Activated T-cell treated with anti-CD3 and anti-CD28 coated beads for 4 hours (primary cell): ENCODE measurements around the gene RUSC1.

ENCODE experiments used
- DNase-seq: peaks from one replicate; pipeline ENCODE4 v3.0.0-alpha.2; 2020

Gene RUSC1

DNA sequence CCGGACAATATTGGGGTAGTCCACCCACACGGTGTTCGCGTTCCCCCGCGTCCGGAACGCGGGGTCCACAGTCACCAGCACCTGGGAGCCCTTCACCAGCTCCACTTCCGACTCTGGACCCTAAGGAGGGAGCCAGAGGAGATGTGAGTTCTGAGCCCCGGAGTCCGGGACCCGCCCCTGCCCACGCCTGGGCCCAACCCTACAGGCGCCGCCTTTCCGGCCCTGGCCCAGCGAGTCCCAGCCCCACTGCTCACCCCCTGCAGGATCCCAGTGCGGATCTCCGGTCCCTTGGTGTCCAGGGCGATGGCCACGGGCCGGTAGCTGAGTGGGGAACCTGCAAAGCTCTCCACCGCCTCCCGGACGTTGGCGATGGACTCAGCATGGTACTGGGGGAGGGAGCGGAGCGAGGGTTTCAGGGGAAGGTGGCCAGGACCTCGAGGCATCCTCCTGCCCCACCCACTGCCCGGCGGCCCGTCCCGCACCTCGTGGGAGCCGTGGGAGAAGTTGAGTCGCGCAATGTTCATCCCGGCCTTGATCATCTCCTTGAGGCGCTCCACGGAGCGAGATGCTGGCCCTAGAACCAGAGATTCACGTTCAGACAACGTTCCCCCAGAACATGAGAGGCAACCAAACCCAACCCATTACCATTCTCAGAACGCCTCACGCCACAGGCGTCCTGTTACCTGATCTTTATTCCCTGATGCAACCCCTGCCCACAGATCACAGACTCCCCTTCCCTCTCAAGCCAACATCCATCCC is 25.3 kb upstream of the RUSC1 start:
- DNase-seq = no peak

DNA sequence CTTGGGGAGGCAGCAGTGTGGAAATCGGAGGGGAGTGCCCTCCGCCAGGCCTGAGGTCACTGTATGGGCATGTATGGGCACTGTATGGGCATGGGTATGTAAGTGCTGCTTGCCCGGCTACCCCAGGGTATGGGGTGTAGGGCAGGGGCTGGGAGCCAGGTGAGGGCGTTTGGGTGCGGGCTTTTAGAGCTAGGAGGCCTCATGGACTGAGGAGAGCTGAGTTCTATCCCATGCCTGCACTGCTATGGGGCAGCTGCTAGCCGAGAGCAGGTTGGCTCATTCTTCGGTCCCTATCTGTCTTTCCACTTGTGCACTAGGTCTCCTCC is 24.8 kb upstream of the RUSC1 start:
- DNase-seq = no peak

- no peak for DNase-seq
These were observed 24.0 kb upstream of the RUSC1 start for GRCh38 chr1:155296661-155297060.

GRCh38 chr1:155297384-155297783 is 23.3 kb upstream of the RUSC1 start:
- DNase-seq = no peak

DNA sequence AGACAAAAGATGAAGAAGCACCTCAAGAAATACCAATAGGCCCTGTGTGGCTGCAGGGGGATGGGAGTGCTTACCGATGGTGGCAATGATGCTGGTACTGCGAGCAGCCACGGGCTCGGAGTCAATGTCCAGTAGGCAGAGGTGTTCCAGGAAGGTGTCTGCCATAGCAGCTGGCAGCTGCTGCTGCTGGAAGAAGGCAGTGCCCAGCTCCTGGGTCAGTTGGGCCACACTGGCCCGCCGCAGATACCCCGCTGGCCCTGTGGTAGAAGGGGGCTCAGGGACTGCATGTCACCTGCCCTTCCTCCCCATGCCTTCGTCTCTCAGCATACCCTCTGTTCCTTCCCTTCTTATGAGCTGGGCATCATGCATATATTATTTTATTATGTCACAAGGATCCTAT is 20.7 kb upstream of the RUSC1 start:
- DNase-seq = no peak

DNA sequence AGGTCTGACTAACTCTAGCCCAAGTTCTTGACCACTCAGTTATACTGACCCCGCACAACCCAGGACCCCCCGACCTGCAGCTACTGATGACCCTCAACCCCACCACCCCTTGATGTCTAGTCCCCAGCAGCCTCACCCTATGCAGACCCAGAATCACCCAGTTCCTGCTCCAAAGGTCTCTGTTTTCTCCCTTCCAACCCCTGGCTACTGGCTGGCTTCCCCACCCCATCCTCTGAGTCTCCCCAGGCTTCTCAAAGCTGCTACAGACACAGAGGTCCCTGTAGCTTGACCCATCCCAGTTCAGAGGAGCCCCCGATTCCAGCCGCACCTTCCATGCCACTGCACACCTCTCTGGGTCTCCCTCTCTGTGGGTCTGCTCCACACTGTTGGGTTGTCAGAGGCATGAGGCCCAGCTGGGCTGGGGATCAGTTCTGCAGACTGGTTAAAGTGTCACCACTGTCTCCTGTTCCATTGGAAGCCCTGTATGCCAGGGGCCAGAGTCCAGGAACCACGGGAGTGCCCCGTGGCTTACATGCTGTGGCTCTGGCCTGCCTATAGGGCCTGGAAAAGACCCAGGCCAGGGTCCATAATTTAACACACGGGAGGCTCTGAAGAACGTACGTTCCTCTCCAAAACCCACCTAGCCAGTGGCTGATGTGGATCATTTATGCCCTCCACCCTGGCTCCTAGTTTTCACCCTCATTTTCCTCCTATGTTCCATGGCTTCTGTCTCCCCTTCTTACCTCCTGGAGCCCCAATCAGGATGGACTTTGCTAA is 20.0 kb upstream of the RUSC1 start:
- no peak for DNase-seq

DNA sequence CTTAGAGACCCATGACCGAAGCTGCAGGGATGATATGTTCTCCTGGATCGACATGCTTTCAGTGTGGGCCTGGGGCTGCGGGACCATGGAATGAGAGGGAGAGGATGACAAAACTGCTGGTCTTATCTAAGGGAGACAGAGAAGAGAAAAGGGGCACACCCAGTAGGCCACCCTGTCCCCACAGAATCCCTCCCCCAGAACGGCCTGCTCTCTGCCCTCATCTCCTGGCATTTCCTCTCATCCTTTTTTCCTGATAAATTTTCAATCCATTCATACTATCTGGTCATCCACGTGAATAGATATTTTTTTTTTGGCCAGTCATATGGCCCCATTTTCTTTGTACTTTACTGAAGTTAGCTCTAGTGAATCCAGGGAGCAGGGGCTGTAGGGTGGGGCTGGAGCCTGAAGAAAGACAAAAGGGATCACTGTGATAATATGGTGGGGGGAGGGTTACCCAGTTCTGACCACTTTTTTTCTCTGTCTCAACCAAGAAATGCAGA is 19.3 kb upstream of the RUSC1 start, which contains the start of gene PKLR:
TSS of gene PKLR (minus strand) at position 97 of the 500 bp plus-strand sequence. CDS start at position 54, 43 bp downstream.
- DNase-seq = no peak

DNA sequence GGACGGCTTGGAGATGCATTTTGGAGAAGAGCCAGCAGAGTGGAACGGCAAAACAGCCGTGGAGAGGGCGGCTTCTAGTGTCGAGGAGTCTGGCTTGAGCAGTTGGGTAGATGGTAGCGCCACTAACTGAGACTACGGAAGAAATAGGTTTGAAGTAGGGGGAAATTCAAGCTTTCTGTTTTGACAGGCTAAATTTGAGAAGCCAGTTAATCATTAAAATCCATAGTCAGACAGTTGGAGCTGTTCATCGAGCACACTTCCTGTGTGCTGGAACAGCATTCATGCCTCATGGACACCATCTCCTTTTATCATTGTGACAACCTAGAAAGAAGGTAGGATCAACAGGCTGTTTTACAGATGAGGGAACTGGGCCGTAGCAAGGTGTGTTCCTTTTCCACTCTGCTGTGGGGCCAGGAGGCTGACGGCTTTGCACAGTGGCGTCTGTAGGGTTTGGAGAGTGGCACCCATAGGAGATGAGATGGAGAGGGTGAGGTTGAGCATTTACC is 16.1 kb upstream of the RUSC1 start:
- no peak for DNase-seq

GRCh38 chr1:155305881-155306391 is 14.8 kb upstream of the RUSC1 start:
- no peak for DNase-seq

DNA sequence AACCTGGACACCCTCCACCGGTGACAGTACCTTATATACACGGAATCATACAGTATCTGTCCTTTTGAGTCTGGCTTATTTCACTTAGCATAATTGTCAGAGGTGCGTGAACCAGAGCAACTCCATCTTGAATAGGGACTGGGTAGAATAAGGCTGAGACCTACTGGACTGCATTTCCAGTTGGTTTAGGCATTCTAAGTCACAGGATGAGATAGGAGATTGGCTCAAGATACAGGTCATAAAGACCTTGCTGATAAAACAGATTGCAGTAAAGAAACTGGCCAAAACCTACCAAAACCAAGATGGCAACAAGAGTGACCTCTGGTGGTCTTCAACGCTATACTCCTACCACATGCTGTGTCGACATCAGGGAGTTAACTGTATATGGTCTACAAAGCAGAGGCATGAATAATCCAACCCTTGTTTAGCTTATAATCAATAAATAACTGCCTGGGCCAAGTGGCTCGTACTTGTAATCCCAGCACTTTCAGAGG is 13.4 kb upstream of the RUSC1 start:
- DNase-seq = no peak

DNA sequence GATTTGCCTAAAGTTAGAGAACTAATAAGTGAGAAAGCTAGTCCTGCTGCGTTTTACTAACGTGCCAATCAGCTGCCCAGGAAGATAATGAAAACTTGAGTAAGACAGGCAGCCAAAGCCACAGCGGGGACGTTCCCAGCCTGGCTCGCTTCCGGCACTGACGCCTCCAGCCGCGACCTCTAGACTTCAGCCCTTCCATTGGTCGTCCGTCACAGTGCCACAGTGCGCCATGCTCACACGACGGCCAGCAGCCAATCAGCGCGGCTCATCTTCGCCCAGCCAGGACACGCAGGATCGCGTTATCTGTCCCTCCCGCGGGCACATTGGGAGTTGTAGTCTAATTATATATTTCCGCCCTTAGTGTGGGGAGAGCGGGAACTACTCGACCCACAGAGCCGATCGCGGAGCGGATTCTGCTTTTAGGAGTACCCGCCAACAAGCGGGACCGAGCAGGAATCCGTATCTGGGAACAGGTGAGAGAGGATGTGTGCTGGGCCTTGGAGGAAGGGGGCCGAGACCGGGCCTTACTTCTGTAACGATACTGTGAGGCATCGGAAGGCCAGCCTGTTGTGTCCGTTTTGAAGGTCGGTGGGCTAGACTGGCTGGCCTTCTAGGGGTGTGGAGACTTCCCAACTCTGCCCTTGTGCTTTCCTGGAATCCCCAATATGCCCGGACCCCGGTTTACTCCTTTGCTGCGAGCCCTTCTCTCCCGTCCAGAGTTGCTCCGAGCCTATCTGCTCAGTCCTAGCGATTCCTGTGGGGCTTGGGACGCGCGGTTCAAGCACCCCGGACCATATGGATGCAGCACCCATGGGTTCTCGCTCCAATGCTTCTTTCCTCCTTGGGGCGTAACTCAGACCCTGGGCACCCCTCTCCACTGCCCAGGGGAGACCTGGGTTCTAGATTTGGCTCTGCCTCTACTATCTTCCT is 11.9 kb upstream of the RUSC1 start, which contains the start of gene FDPS:
TSS of gene FDPS (plus strand) at position 374 of the 930 bp plus-strand sequence. CDS start 924 bp downstream, outside the sequence.
- peak; percentile 88 for DNase-seq

DNA sequence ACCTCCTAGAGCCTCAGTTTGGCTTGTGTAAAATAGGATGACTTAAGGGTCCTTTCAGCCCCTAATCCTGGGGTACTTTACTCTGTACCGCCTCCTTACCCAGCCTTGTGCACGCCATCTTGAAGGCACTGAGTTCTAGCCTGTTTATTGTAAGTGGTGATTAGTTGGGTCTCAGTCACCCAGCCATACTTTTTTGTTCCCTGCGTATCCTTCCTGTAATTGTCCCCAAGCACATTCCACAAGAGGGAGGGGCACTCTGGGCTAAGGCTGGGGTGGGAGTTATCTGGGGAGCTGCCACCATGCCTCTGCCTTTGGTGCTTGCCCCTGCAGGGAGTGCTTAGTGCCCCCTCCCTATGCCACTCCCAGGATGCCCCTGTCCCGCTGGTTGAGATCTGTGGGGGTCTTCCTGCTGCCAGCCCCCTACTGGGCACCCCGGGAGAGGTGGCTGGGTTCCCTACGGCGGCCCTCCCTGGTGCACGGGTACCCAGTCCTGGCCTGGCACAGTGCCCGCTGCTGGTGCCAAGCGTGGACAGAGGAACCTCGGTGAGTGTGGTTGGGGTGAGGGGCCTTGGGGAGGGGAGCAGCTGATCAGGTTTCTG is 11.2 kb upstream of the RUSC1 start:
- DNase-seq = no peak

DNA sequence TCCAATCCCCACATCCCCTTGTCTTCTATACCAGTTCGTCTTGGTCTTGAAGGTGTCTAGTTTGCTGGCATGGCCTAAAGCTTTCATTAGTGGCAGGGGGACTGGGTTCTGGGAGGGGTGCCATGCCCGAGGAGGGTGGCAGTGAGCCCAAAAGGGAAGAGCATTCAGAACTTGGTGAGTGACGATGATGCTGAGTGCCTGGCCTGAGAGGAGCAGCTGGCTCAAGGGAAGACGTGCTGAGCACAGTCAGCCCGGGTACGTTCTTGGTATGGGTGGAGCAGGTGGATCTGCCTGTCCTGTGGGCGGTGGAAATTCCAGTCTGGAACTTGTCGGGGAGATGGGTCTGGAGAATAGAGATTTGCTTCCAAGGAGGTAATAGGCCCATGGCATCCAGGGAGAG is 7.4 kb upstream of the RUSC1 start:
- no peak for DNase-seq

DNA sequence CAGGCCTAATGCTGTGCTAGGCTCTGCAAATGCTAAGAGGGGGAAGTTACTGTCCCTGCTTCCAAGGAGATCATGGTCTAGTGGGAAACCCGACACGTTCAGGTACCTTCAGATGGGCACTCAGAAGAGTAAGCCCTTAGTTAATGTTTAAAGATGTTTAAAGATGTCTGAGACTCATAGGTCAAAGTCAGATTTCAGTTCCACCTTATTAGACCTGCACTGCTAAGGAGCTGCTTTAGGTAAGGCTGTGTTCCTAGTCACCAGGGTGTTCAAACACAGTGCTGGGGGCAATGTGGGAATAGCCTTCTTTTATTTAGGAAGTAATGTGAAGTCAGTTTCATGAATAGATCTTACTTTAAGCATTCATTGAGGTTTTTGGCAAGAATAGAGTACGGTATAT is 3.8 kb upstream of the RUSC1 start:
- no peak for DNase-seq

GRCh38 chr1:155318082-155318481 is 2.6 kb upstream of the RUSC1 start:
- DNase-seq = no peak

DNA sequence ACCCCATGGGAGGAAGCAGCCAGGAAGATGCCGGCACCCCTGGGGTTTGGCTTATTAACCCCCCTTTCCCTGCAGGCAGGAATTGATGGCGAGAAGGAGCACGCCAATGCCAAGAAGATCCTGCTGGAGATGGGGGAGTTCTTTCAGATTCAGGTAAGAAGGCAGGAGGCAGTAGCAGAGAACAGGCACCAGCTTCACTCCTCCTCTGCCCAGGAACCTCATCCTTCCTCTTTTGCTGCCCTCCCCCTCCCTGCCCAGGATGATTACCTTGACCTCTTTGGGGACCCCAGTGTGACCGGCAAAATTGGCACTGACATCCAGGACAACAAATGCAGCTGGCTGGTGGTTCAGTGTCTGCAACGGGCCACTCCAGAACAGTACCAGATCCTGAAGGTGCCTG is 1.2 kb upstream of the RUSC1 start:
- DNase-seq = no peak

DNA sequence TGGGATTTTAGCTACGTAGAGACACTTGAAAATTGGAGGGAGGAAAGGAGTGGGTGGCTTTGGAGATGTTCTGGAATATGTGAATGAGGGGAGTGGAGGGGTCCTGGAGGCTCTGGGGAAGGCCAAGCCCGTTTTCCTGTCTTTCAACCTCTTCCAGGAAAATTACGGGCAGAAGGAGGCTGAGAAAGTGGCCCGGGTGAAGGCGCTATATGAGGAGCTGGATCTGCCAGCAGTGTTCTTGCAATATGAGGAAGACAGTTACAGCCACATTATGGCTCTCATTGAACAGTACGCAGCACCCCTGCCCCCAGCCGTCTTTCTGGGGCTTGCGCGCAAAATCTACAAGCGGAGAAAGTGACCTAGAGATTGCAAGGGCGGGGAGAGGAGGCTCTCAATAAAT is 442 bp upstream of the RUSC1 start:
- DNase-seq = no peak

GRCh38 chr1:155321639-155322503 is 1.2 kb downstream of the RUSC1 start:
- no peak for DNase-seq

GRCh38 chr1:155322571-155322952 is 1.9 kb downstream of the RUSC1 start:
- DNase-seq = no peak

DNA sequence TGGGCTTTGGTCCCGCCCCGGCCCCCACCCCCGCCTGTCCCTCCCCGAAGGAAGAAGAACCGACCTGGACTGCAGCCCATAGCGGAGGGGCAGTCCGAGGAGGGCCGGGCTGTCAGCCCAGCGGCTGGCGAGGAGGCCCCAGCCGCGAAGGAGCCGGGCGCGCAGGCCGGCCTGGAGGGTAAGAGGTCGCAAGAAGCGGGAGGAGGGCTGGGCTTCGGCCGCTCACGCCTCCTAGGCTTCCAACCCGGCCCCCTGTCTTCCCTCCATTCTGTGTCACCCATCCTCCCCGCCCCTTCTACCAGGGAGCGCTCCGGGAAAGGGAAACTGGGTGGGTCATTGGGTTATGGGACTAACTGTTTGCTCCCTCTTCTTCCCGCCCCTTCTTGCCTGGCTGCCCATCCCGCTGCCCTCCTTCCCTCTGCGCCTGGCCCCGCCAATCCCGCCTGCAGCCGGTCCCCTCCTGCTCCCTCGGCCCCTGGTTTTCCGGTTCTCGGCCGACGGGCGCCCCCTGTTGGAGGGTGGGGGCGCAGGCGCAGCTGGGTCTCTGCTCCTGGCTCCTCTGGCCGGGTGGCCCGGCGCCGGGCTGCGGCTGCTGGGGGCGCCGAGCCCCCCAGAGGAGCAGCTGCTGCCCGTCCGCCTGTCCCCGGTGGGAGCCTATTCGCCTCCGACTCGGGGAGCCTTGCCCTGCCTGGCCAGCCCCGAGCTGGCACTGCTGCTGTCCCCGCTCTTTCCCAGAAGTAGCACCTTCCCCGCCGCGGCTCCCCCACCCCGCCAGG is 2.4 kb downstream of the RUSC1 start:
- DNase-seq = peak; percentile 88
